Natural killer cell (primary cell): ENCODE data around the gene TEX13B. TPM values are rescaled to one million over a fixed set of nuclear protein-coding genes. Genes with fewer than 3 reads are reported as not detected.
"Not testable (repeated sequence)": the region's sequence is repeated elsewhere in the genome, so short reads cannot be mapped to it uniquely, and the experiment has no call there.

Source experiments
- ATAC-seq, 3 donors: fragments of 150-1000 bp in 2 of 3; fragments of 200-7000 bp in 1 of 3; cut with Tn5 transposase; 1 replicate in 1 of 3; 2 replicates in 2 of 3; pipeline ENCODE4 v1.10.0; 2021; ENCODE audit warnings: mild to moderate bottlenecking in 2 of 3, moderate library complexity in 2 of 3
- DNase-seq, 2 donors: peaks; one replicate each; pipeline versions ENCODE4 v3.0.0 to v3.0.0-alpha.2; 2013 to 2021; ENCODE audit warnings: mixed read lengths in 1 of 2
- H3K27ac ChIP-seq: one replicate; pipeline ENCODE4 v1.5.1; 2013; ENCODE audit warnings: mild to moderate bottlenecking, low read length
- H3K27me3 ChIP-seq: one replicate; pipeline ENCODE4 v1.6.1; 2013; ENCODE audit warnings: low read length; ENCODE audit not compliant: control insufficient read depth, insufficient read depth
- H3K36me3 ChIP-seq: one replicate; pipeline ENCODE4 v1.6.1; 2013; ENCODE audit warnings: low read length; ENCODE audit not compliant: control insufficient read depth, insufficient read depth
- H3K4me1 ChIP-seq: one replicate; pipeline ENCODE4 v1.6.1; 2013; ENCODE audit warnings: low read length; ENCODE audit not compliant: control insufficient read depth, insufficient read depth
- H3K4me3 ChIP-seq: one replicate; pipeline ENCODE4 v1.5.1; 2013; ENCODE audit warnings: low read length
- H3K9me3 ChIP-seq: one replicate; pipeline ENCODE4 v1.6.1; 2013; ENCODE audit warnings: low read length; ENCODE audit not compliant: control insufficient read depth, insufficient read depth
- H3K27ac Mint-ChIP-seq, 2 donors: one replicate each; pipeline ENCODE4 v1.8.0; 2022; ENCODE audit warnings: mild to moderate bottlenecking in 2 of 2, mixed read lengths in 2 of 2, moderate library complexity in 1 of 2
- H3K27me3 Mint-ChIP-seq, 2 donors: one replicate each; pipeline ENCODE4 v1.8.0; 2022; ENCODE audit warnings: low read depth in 2 of 2, mixed read lengths in 2 of 2
- H3K36me3 Mint-ChIP-seq: one replicate; pipeline ENCODE4 v1.8.0; 2022; ENCODE audit warnings: mixed read lengths
- H3K4me1 Mint-ChIP-seq, 2 donors: one replicate each; pipeline ENCODE4 v1.8.0; 2022; ENCODE audit warnings: mixed read lengths in 2 of 2
- H3K4me3 Mint-ChIP-seq: one replicate; pipeline ENCODE4 v1.8.0; 2022; ENCODE audit warnings: mild to moderate bottlenecking, moderate library complexity, mixed read lengths
- H3K9me3 Mint-ChIP-seq, 2 donors: one replicate each; pipeline ENCODE4 v1.8.0; 2022; ENCODE audit warnings: mixed read lengths in 2 of 2
- WGBS: methylation state at CpG from one replicate; pipeline ENCODE4 v1.1.7; 2013; ENCODE audit warnings: missing lambda C conversion rate; ENCODE audit not compliant: insufficient coverage; 5-methylcytosine and 5-hydroxymethylcytosine counted together
- intact Hi-C: fragments of 100-400 bp; cut with micrococcal nuclease; formaldehyde crosslinking; loops from one replicate; pipeline ENCODE4 v1.14.2; 2022
- total RNA-seq, 4 donors: library from RNA; stranded (reverse); fragments of 120-200 nt in 1 of 4; gene quantifications; one replicate each; pipeline versions ENCODE4 v1.2.3 to v1.2.4, GENCODE V29; 2013 to 2022
- TF ChIP-seq, protein P1 (sequence below): fragments of 200-600 bp; IDR thresholded peaks from one replicate; pipeline ENCODE4 v1.8.0; 2022; ENCODE audit warnings: antibody characterized with exemption

The TEX13B gene
- total RNA-seq, 3 donors from 2014 or later (not counting 1 experiment from before 2014, with no cell fraction given) = not detected

- intact Hi-C loops = no loop called here
Observed at GRCh38 chrX:107970073-107970472, 12.1 kb downstream of the TEX13B start.

GRCh38 chrX:107968623-107969022, 13.5 kb downstream of the TEX13B start:
- Histone ChIP-seq H3K27ac (no peak overlapping the region), H3K9me3 (no peaks in the 10 kb centered on the region), H3K4me3 (no peak overlapping the region), H3K4me1 (no peaks in the 10 kb centered on the region), H3K36me3 (no peaks in the 10 kb centered on the region), H3K27me3 (no peaks in the 10 kb centered on the region)
- 52% methylated on average over 4 of the region's 5 CpGs for WGBS
- TF ChIP-seq, protein P1, sequence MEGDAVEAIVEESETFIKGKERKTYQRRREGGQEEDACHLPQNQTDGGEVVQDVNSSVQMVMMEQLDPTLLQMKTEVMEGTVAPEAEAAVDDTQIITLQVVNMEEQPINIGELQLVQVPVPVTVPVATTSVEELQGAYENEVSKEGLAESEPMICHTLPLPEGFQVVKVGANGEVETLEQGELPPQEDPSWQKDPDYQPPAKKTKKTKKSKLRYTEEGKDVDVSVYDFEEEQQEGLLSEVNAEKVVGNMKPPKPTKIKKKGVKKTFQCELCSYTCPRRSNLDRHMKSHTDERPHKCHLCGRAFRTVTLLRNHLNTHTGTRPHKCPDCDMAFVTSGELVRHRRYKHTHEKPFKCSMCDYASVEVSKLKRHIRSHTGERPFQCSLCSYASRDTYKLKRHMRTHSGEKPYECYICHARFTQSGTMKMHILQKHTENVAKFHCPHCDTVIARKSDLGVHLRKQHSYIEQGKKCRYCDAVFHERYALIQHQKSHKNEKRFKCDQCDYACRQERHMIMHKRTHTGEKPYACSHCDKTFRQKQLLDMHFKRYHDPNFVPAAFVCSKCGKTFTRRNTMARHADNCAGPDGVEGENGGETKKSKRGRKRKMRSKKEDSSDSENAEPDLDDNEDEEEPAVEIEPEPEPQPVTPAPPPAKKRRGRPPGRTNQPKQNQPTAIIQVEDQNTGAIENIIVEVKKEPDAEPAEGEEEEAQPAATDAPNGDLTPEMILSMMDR = no peak
- no peaks in the 10 kb centered on the region for H3K4me1 Mint-ChIP-seq
- no peaks in the 10 kb centered on the region for H3K9me3 Mint-ChIP-seq
- no peaks in the 10 kb centered on the region for H3K36me3 Mint-ChIP-seq
- H3K4me3 Mint-ChIP-seq = no peak overlapping the region
- DNase-seq = no peak
- intact Hi-C loops = no loop called here
- ATAC-seq = no peak
- peaks cover 0 to 23% of the 10 kb centered on the region in 2 donors for H3K27me3 Mint-ChIP-seq
- H3K27ac Mint-ChIP-seq = no peak overlapping the region

More at GRCh38 chrX:107970073-107970472, 12.1 kb downstream of the TEX13B start:
- Mint-ChIP-seq H3K36me3 (no peaks in the 10 kb centered on the region), H3K4me3 (no peak overlapping the region), H3K4me1 (no peaks in the 10 kb centered on the region), H3K27ac (no peak overlapping the region), H3K27me3 (peaks cover 0 to 32% of the 10 kb centered on the region in 2 donors), H3K9me3 (no peaks in the 10 kb centered on the region)
- H3K4me1 ChIP-seq = no peaks in the 10 kb centered on the region
- DNase-seq (no peak), ATAC-seq (no peak)
- H3K9me3 ChIP-seq = no peaks in the 10 kb centered on the region
- H3K27me3 ChIP-seq = no peaks in the 10 kb centered on the region
- H3K4me3 ChIP-seq = no peak overlapping the region
- TF ChIP-seq, protein P1 = no peak
- no peak overlapping the region for H3K27ac ChIP-seq
- no peaks in the 10 kb centered on the region for H3K36me3 ChIP-seq
- WGBS = no CpG with 5 or more reads among the region's 2 CpGs

- H3K9me3 ChIP-seq, H3K27me3 ChIP-seq, intact Hi-C loops, H3K27me3 Mint-ChIP-seq, DNase-seq, H3K4me3 ChIP-seq, H3K36me3 Mint-ChIP-seq, H3K36me3 ChIP-seq, H3K4me1 Mint-ChIP-seq, H3K4me3 Mint-ChIP-seq, ATAC-seq, H3K9me3 Mint-ChIP-seq, H3K27ac Mint-ChIP-seq, H3K27ac ChIP-seq, H3K4me1 ChIP-seq: not testable (repeated sequence)
Observed at GRCh38 chrX:107955337-107955736, 26.8 kb downstream of the TEX13B start.

- Histone ChIP-seq H3K27ac (no peak overlapping the region), H3K36me3 (no peaks in the 10 kb centered on the region), H3K4me3 (no peak overlapping the region), H3K27me3 (no peaks in the 10 kb centered on the region), H3K4me1 (no peaks in the 10 kb centered on the region), H3K9me3 (no peaks in the 10 kb centered on the region)
- DNase-seq = no peak
- TF ChIP-seq, protein P1 = no peak
- Mint-ChIP-seq H3K27ac (no peak overlapping the region), H3K36me3 (no peaks in the 10 kb centered on the region), H3K9me3 (peaks cover 0 to 2% of the 10 kb centered on the region in 2 donors), H3K4me3 (no peak overlapping the region), H3K4me1 (no peaks in the 10 kb centered on the region), H3K27me3 (peaks cover 6 to 8% of the 10 kb centered on the region in 2 donors)
- intact Hi-C loops = no loop called here
- WGBS = 95% methylated on average over 2 of the region's 3 CpGs
- no peak for ATAC-seq
Observed at GRCh38 chrX:107940095-107940494, 42.1 kb downstream of the TEX13B start.
